SK-N-SH treated with all-trans-retinoic acid at 6 μM for 48 hours (cell line): ENCODE measurements around the gene NFKBIA.

Source experiments
- ATAC-seq: fragments of 200-7000 bp; cut with Tn5 transposase; 3 replicates; pipeline ENCODE4 v1.9.1; 2020; ENCODE audit warnings: mild to moderate bottlenecking, moderate library complexity
- ARNTL ChIP-seq: fragments of 450-650 bp; formaldehyde crosslinking; IDR thresholded peaks from 2 replicates; pipeline ENCODE4 v1.5.0; 2020; ENCODE audit warnings: low read depth, mild to moderate bottlenecking, moderate library complexity, borderline replicate concordance
- BACH2 ChIP-seq: fragments of 250-450 bp; sonication (Bioruptor Pico); IDR thresholded peaks from 2 replicates; pipeline ENCODE4 v1.9.0; 2021; ENCODE audit warnings: mild to moderate bottlenecking, borderline replicate concordance
- CSDC2 ChIP-seq: fragments of 250-450 bp; sonication (Bioruptor Pico); IDR thresholded peaks from 2 replicates; pipeline ENCODE4 v1.5.0; 2020; ENCODE audit warnings: mild to moderate bottlenecking, moderate library complexity
- ESRRG ChIP-seq: fragments of 250-450 bp; sonication (Bioruptor Pico); IDR thresholded peaks from 2 replicates; pipeline ENCODE4 v1.6.1; 2021; ENCODE audit warnings: mild to moderate bottlenecking
- GLIS3 ChIP-seq: fragments of 250-450 bp; sonication (Bioruptor Pico); IDR thresholded peaks from 2 replicates; pipeline ENCODE4 v1.5.0; 2020; ENCODE audit warnings: mild to moderate bottlenecking, moderate library complexity
- ISL1 ChIP-seq: fragments of 250-450 bp; sonication (Bioruptor Pico); IDR thresholded peaks from 2 replicates; pipeline ENCODE4 v2.1.2; 2022; ENCODE audit warnings: mild to moderate bottlenecking, moderate library complexity
- OSR1 ChIP-seq: fragments of 250-450 bp; sonication (Bioruptor Pico); IDR thresholded peaks from 2 replicates; pipeline ENCODE4 v1.8.0; 2022; ENCODE audit warnings: moderate library complexity, mild to moderate bottlenecking, inconsistent platforms
- PPARA ChIP-seq: fragments of 250-450 bp; sonication (Bioruptor Pico); IDR thresholded peaks from 2 replicates; pipeline ENCODE4 v1.5.0; 2020; ENCODE audit warnings: mild to moderate bottlenecking, borderline replicate concordance
- RARB ChIP-seq: fragments of 250-450 bp; sonication (Bioruptor Pico); IDR thresholded peaks from 2 replicates; pipeline ENCODE4 v1.8.0; 2021; ENCODE audit warnings: mild to moderate bottlenecking, moderate library complexity
- SNAI2 ChIP-seq: fragments of 250-450 bp; sonication (Bioruptor Pico); IDR thresholded peaks from 2 replicates; pipeline ENCODE4 v1.5.0; 2020; ENCODE audit warnings: mild to moderate bottlenecking, moderate library complexity
- TCF4 ChIP-seq: fragments of 250-450 bp; sonication (Bioruptor Pico); IDR thresholded peaks from 2 replicates; pipeline ENCODE4 v1.8.0; 2021; ENCODE audit warnings: mild to moderate bottlenecking, moderate library complexity, borderline replicate concordance
- TOX ChIP-seq: fragments of 250-450 bp; sonication (Bioruptor Pico); IDR thresholded peaks from 2 replicates; pipeline ENCODE4 v1.8.0; 2021; ENCODE audit warnings: mild to moderate bottlenecking, moderate library complexity, borderline replicate concordance
- ZC3H10 ChIP-seq: fragments of 250-450 bp; sonication (Bioruptor Pico); IDR thresholded peaks from 2 replicates; pipeline ENCODE4 v1.5.1; 2021; ENCODE audit warnings: mild to moderate bottlenecking, moderate library complexity
- ZFP30 ChIP-seq: fragments of 450-650 bp; formaldehyde crosslinking; IDR thresholded peaks from 2 replicates; pipeline ENCODE4 v1.5.0; 2022; ENCODE audit warnings: mild to moderate bottlenecking, moderate library complexity
- ZNF565 ChIP-seq: fragments of 450-650 bp; formaldehyde crosslinking; conservative IDR thresholded peaks from 2 replicates; pipeline ENCODE4 v1.5.0; 2020; ENCODE audit warnings: low read depth, mild to moderate bottlenecking, moderate library complexity
- ZNF70 ChIP-seq: fragments of 450-650 bp; formaldehyde crosslinking; IDR thresholded peaks from 2 replicates; pipeline ENCODE4 v1.5.0; 2020; ENCODE audit warnings: mild to moderate bottlenecking, moderate library complexity
- ZNF8 ChIP-seq: fragments of 450-650 bp; formaldehyde crosslinking; IDR thresholded peaks from 2 replicates; pipeline ENCODE4 v1.5.0; 2020; ENCODE audit warnings: mild to moderate bottlenecking, moderate library complexity
- TF ChIP-seq, protein P1 (sequence below): fragments of 250-450 bp; sonication (Bioruptor Pico); IDR thresholded peaks from 2 replicates; pipeline ENCODE4 v1.5.1; 2021; ENCODE audit warnings: mild to moderate bottlenecking, moderate library complexity
- TF ChIP-seq, protein P2 (sequence below): fragments of 250-450 bp; sonication (Bioruptor Pico); IDR thresholded peaks from 2 replicates; pipeline ENCODE4 v1.8.0; 2020; ENCODE audit warnings: mild to moderate bottlenecking, moderate library complexity, borderline replicate concordance
- TF ChIP-seq, protein P3 (sequence below): fragments of 250-450 bp; sonication (Bioruptor Pico); IDR thresholded peaks from 2 replicates; pipeline ENCODE4 v1.8.0; 2021; ENCODE audit warnings: low read depth, mild to moderate bottlenecking, moderate library complexity, borderline replicate concordance
- TF ChIP-seq, protein P4 (sequence below): fragments of 250-450 bp; sonication (Bioruptor Pico); IDR thresholded peaks from 2 replicates; pipeline ENCODE4 v1.5.0; 2020; ENCODE audit warnings: mild to moderate bottlenecking, moderate library complexity

Gene NFKBIA

DNA sequence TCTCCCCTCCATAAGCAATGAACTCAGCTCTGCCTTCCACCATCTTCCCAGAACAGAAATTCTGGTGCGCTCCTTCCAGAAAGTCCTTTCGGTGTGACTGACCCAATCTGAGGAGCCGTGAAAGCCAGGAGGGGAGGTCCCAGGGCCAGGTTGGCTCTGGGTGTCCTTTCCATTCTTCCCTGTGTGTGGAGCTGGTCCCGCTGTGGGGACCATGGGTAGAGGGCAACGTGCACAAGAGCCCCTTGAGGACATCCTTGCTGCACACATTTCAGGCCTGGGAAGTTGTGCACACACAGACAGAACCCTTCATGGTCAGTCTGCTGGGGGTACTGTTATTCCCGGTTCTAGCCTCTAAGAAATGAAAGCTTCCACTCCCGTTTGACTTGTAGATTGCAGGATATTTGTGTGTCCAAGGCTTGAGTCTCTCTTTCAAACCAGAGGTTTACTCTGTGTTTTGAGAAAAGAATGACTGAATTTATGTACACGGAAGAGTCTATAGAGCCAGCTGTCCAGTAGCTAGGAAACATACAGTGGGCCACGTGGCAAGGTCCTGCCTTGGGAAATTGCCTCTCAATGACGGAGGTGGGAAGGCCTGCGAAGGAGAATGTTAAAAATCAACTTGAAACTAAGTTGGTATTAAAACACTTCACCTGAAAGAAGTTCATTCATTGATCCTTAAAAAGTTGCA is 10.1 kb downstream of the NFKBIA start:
- ATAC-seq, result no peak
- TF ChIP-seq ZFP30 (CRISPR knock-in tag) (no peak), ARNTL (CRISPR knock-in tag) (no peak), SNAI2 (no peak), GLIS3 (no peak), RARB (no peak), ZNF565 (no peak), ZNF70 (CRISPR knock-in tag) (no peak), ISL1 (CRISPR knock-in tag) (no peak), ZNF8 (CRISPR knock-in tag) (no peak), PPARA (CRISPR knock-in tag) (no peak), ESRRG (CRISPR knock-in tag) (no peak), BACH2 (CRISPR knock-in tag) (no peak)
- TF ChIP-seq, protein P1, sequence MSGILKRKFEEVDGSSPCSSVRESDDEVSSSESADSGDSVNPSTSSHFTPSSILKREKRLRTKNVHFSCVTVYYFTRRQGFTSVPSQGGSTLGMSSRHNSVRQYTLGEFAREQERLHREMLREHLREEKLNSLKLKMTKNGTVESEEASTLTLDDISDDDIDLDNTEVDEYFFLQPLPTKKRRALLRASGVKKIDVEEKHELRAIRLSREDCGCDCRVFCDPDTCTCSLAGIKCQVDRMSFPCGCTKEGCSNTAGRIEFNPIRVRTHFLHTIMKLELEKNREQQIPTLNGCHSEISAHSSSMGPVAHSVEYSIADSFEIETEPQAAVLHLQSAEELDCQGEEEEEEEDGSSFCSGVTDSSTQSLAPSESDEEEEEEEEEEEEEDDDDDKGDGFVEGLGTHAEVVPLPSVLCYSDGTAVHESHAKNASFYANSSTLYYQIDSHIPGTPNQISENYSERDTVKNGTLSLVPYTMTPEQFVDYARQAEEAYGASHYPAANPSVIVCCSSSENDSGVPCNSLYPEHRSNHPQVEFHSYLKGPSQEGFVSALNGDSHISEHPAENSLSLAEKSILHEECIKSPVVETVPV (CRISPR knock-in tag), result no peak
- TF ChIP-seq, protein P2, sequence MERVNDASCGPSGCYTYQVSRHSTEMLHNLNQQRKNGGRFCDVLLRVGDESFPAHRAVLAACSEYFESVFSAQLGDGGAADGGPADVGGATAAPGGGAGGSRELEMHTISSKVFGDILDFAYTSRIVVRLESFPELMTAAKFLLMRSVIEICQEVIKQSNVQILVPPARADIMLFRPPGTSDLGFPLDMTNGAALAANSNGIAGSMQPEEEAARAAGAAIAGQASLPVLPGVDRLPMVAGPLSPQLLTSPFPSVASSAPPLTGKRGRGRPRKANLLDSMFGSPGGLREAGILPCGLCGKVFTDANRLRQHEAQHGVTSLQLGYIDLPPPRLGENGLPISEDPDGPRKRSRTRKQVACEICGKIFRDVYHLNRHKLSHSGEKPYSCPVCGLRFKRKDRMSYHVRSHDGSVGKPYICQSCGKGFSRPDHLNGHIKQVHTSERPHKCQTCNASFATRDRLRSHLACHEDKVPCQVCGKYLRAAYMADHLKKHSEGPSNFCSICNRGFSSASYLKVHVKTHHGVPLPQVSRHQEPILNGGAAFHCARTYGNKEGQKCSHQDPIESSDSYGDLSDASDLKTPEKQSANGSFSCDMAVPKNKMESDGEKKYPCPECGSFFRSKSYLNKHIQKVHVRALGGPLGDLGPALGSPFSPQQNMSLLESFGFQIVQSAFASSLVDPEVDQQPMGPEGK, result no peak
- TF ChIP-seq, protein P3, sequence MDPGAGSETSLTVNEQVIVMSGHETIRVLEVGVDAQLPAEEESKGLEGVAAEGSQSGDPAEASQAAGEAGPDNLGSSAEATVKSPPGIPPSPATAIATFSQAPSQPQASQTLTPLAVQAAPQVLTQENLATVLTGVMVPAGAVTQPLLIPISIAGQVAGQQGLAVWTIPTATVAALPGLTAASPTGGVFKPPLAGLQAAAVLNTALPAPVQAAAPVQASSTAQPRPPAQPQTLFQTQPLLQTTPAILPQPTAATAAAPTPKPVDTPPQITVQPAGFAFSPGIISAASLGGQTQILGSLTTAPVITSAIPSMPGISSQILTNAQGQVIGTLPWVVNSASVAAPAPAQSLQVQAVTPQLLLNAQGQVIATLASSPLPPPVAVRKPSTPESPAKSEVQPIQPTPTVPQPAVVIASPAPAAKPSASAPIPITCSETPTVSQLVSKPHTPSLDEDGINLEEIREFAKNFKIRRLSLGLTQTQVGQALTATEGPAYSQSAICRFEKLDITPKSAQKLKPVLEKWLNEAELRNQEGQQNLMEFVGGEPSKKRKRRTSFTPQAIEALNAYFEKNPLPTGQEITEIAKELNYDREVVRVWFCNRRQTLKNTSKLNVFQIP (CRISPR knock-in tag), result no peak
- TF ChIP-seq, protein P4, sequence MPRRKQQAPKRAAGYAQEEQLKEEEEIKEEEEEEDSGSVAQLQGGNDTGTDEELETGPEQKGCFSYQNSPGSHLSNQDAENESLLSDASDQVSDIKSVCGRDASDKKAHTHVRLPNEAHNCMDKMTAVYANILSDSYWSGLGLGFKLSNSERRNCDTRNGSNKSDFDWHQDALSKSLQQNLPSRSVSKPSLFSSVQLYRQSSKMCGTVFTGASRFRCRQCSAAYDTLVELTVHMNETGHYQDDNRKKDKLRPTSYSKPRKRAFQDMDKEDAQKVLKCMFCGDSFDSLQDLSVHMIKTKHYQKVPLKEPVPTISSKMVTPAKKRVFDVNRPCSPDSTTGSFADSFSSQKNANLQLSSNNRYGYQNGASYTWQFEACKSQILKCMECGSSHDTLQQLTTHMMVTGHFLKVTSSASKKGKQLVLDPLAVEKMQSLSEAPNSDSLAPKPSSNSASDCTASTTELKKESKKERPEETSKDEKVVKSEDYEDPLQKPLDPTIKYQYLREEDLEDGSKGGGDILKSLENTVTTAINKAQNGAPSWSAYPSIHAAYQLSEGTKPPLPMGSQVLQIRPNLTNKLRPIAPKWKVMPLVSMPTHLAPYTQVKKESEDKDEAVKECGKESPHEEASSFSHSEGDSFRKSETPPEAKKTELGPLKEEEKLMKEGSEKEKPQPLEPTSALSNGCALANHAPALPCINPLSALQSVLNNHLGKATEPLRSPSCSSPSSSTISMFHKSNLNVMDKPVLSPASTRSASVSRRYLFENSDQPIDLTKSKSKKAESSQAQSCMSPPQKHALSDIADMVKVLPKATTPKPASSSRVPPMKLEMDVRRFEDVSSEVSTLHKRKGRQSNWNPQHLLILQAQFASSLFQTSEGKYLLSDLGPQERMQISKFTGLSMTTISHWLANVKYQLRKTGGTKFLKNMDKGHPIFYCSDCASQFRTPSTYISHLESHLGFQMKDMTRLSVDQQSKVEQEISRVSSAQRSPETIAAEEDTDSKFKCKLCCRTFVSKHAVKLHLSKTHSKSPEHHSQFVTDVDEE, result no peak

DNA sequence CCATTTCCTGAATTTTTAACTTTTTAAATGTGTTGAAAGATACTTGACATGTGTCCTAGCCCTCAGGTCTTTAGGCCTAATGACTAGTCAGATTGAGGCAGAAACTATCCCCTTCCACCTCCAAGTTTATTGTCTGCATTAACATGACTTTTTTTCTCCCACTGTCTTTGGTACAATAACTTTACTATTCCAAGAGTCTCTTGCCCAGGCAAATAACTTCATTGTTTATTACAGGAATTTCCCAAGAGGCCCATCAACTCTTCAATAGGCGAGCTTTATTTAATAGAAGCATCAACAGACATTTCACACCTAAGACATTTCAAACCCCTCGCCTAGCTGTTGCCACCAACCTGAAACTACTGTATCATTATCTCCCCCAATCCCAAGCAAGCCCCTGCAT is 10.7 kb downstream of the NFKBIA start:
- TF ChIP-seq OSR1 (CRISPR knock-in tag), result no peak
- TF ChIP-seq CSDC2 (CRISPR knock-in tag), result no peak
- TF ChIP-seq RARB, result no peak
- no peak for TF ChIP-seq PPARA (CRISPR knock-in tag)
- TF ChIP-seq ZNF8 (CRISPR knock-in tag), result no peak
- no peak for TF ChIP-seq ZC3H10 (CRISPR knock-in tag)
- TF ChIP-seq ZFP30 (CRISPR knock-in tag), result no peak
- TF ChIP-seq BACH2 (CRISPR knock-in tag), result no peak
- TF ChIP-seq, protein P3 (CRISPR knock-in tag), result no peak
- TF ChIP-seq, protein P4, result no peak
- no peak for TF ChIP-seq ZNF565
- TF ChIP-seq, protein P2, result no peak
- no peak for TF ChIP-seq TCF4 (CRISPR knock-in tag)
- TF ChIP-seq TOX (CRISPR knock-in tag), result no peak
- TF ChIP-seq, protein P1 (CRISPR knock-in tag), result no peak
- ATAC-seq, result no peak
